ENCODE measurements around the gene ETS2.

- no peak for TF ChIP-seq POLR2A (IDR thresholded peaks at IDR 0.05)
- no peak for TF ChIP-seq CTCF (IDR thresholded peaks at IDR 0.05)
Measured at GRCh38 chr21:38792676-38793459, 12.9 kb upstream of the ETS2 start.

Measured in thyroid gland (tissue), 4 donors.